Caki2 (cell line): ENCODE data around the gene AGL. TPM values are rescaled to one million over a fixed set of nuclear protein-coding genes. Genes with fewer than 3 reads are reported as not detected.
A peak's percentile ranks its signal among the peaks of the same experiment; 100 is the strongest.
"Not testable (repeated sequence)": the region's sequence is repeated elsewhere in the genome, so short reads cannot be mapped to it uniquely, and the experiment has no call there.

Experiments used
- DNase-seq: peaks from one replicate; pipeline ENCODE4 v3.0.0-alpha.2; 2015; ENCODE audit warnings: low read depth
- in situ Hi-C: cut with HindIII; loops from 2 replicates; pipeline ENCODE4 v1.10.0; 2016; ENCODE audit warnings: low sequenced_read_pairs, low pct_unique_long_range_greater_than_20kb, mixed read lengths
- total RNA-seq: library from RNA; depleted of rRNA; stranded (reverse); fragments of >200 nt; shearing (Covaris generic); gene quantifications from 2 replicates; pipeline ENCODE4 v1.2.3, GENCODE V29; 2014; ENCODE audit warnings: low replicate concordance; rRNA removed

Gene AGL
- total RNA-seq, result 0.70 and 4.8 TPM in 2 replicates

GRCh38 chr1:99849744-99850458, at the start of gene AGL:
TSS of gene AGL (plus strand) at chr1:99850361. CDS start at chr1:99851043, 682 bp downstream.
- in situ Hi-C loops, result no loop called here
- DNase-seq, result peak; percentile 74

- no peak for DNase-seq
- in situ Hi-C loops, result no loop called here
Measured at GRCh38 chr1:99801584-99801983, 48.6 kb upstream of the AGL start.

- DNase-seq, result no peak
- in situ Hi-C loops, result no loop called here
Measured at GRCh38 chr1:99806882-99807281, 43.3 kb upstream of the AGL start.

GRCh38 chr1:99808391-99809115, 41.6 kb upstream of the AGL start:
- DNase-seq, result peak; percentile 70
- in situ Hi-C loops, result no loop called here

GRCh38 chr1:99811075-99811474, 39.1 kb upstream of the AGL start:
- no peak for DNase-seq
- in situ Hi-C loops, result no loop called here

GRCh38 chr1:99811747-99812146, 38.4 kb upstream of the AGL start:
- DNase-seq, result no peak
- in situ Hi-C loops, result no loop called here

- in situ Hi-C loops, result no loop called here
- no peak for DNase-seq
Measured at GRCh38 chr1:99814373-99814900, 35.7 kb upstream of the AGL start.

GRCh38 chr1:99816656-99817055, 33.5 kb upstream of the AGL start:
- DNase-seq, result no peak
- in situ Hi-C loops, result no loop called here

- in situ Hi-C loops, result no loop called here
- no peak for DNase-seq
Measured at GRCh38 chr1:99818063-99818699, 32.0 kb upstream of the AGL start.

GRCh38 chr1:99820546-99820945, 29.6 kb upstream of the AGL start:
- no peak for DNase-seq
- in situ Hi-C loops, result no loop called here

GRCh38 chr1:99825098-99825497, 25.1 kb upstream of the AGL start:
- no peak for DNase-seq
- in situ Hi-C loops, result no loop called here

- no peak for DNase-seq
- in situ Hi-C loops, result no loop called here
Measured at GRCh38 chr1:99825702-99826101, 24.5 kb upstream of the AGL start.

- DNase-seq, result no peak
- in situ Hi-C loops, result no loop called here
Measured at GRCh38 chr1:99827970-99828369, 22.2 kb upstream of the AGL start.

- in situ Hi-C loops, result no loop called here
- no peak for DNase-seq
Measured at GRCh38 chr1:99829269-99829668, 20.9 kb upstream of the AGL start.

- in situ Hi-C loops, result not testable (repeated sequence)
Measured at GRCh38 chr1:99833911-99834310, 16.2 kb upstream of the AGL start.

GRCh38 chr1:99836171-99837103, 13.7 kb upstream of the AGL start:
- DNase-seq, in situ Hi-C loops: not testable (repeated sequence)

More at GRCh38 chr1:99833911-99834310, 16.2 kb upstream of the AGL start:
- DNase-seq, result not testable (repeated sequence)

GRCh38 chr1:99840353-99840752, 9.8 kb upstream of the AGL start:
- in situ Hi-C loops, DNase-seq: not testable (repeated sequence)

GRCh38 chr1:99843760-99844159, 6.4 kb upstream of the AGL start:
- DNase-seq, result no peak
- in situ Hi-C loops, result no loop called here
